GM19240 (cell line): ENCODE measurements around the gene HLA-G.
A peak's percentile ranks its signal among the peaks of the same experiment; 100 is the strongest.

Experiments
- DNase-seq: peaks from one replicate; pipeline ENCODE4 v3.0.0; 2011; ENCODE audit warnings: low spot score; ENCODE audit not compliant: insufficient read length

Gene HLA-G

DNA sequence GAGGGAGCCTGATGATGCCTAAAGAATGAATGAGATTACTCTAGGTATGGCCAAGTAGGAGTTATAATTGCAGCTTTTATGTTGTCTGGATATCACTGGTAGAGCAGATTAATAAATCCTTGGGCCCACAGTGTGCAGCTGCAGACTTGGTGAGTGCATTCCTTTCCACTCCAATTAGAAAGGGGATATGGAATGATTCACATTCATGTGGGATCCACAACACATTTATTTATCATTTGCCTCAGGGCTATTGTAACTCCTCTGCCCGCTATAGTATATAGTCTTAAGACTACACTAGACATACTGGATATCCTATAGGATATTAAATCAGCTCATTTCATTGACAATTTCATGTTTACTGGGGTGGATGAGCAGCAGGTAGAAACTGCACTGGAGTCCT is 11.6 kb upstream of the HLA-G start:
- no peak for DNase-seq

- DNase-seq, result no peak
Measured at GRCh38 chr6:29818892-29819291, 8.7 kb upstream of the HLA-G start.

DNA sequence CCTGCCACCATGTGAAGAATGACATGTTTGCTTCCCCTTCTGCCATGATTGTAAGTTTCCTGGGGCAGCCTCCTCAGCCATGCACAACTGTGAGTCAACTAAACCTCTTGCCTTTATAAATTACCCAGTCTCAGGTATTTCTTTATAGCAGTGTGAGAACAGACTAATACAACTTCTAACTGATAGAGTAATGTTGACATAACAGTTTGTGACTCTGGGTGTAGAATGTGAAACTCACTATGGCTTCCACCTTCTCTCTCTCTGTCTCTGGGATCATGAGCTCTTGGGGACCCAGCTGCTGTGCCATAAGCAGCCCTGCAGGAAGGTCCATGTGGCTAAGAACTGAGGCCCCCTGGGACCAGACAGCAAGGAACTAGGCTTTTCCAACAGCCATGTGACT is 3.5 kb upstream of the HLA-G start:
- no peak for DNase-seq

DNA sequence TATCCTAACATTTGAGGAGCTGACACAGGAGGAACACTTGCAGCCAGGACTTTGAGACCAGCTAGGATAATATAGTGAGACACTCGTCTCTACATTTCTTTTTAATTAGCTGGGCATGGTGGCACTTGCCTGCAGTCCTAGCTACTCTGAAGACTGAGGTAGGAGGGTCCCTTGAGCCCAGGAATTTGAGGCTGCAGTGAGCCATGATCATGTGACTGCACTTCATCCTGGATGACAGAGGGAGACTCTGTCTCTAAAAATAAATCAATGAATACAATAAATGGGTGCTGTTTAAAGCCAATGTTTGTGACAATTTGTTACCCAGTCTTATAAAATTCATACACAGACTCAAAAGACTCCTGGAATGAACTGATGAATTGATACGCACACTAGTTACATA is 1.8 kb upstream of the HLA-G start:
- no peak for DNase-seq

DNA sequence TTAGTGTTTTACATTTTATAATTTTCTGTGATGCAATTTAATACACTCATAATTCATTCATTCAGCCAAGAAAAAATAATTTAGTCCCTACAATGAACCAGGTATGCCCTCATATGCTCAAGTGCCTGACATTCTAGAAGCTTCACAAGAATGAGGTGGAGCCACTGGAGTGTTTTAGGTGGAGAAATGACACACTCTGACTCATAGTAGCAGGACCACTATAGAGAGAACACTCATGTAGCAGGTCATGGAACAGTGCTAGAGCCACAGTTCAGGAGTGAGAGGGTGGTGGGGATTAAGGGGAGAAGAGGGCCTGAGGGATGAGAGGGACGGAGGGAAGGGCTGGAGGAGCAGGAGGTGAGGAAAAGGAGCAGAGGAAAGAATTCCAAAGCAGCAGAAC is 1.4 kb upstream of the HLA-G start:
- DNase-seq, result no peak

GRCh38 chr6:29828471-29828797 is 809 bp downstream of the HLA-G start:
- DNase-seq, result no peak

- no peak for DNase-seq
Measured at GRCh38 chr6:29829766-29830165, 2.1 kb downstream of the HLA-G start.

DNA sequence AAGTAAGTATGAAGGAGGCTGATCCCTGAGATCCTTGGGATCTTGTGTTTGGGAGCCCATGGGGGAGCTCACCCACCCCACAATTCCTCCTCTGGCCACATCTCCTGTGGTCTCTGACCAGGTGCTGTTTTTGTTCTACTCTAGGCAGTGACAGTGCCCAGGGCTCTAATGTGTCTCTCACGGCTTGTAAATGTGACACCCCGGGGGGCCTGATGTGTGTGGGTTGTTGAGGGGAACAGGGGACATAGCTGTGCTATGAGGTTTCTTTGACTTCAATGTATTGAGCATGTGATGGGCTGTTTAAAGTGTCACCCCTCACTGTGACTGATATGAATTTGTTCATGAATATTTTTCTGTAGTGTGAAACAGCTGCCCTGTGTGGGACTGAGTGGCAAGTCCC is 2.8 kb downstream of the HLA-G start:
- no peak for DNase-seq

- no peak for DNase-seq
Measured at GRCh38 chr6:29831776-29832175, 4.2 kb downstream of the HLA-G start.

- DNase-seq, result no peak
Measured at GRCh38 chr6:29834564-29835436, 7.2 kb downstream of the HLA-G start.

- no peak for DNase-seq
Measured at GRCh38 chr6:29839917-29840316, 12.3 kb downstream of the HLA-G start.

- no peak for DNase-seq
Measured at GRCh38 chr6:29841030-29841429, 13.4 kb downstream of the HLA-G start.

- DNase-seq, result no peak
Measured at GRCh38 chr6:29845405-29846006, 17.9 kb downstream of the HLA-G start.

DNA sequence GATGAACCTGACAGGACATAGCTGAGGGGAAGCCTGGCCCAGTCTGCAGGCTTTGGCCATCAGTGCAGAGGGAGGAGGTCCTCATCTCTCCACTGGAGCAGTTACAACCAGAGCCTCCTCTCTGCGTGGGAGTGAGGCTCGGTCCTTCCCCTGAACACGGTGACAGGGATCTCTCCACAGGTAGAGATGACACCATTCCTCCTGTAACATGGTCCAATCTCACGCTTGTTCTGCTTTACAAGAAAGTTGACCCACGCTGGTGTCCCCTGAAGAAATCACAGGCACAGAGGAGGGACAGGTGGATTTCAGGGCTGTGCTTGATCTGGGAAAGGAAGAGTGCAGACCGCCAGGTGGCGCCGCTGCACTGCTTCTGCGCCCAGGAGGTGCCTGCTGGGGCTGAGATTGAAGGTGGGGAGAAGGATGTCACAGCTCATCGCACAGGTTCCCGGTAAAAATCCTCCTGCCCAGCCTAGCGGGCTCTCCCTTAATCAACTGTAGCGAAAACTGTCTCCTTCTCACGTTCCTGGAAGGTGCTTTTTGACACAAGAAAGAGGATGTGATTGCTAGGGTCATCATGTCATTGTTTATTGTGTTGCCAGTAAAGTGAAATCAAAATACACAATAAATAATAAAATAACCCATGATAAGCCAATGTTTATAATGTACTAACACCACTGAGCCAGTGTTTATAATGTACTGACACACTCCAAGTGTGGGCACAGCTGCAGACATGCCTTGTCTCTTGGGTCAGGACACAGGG is 20.4 kb downstream of the HLA-G start:
- DNase-seq, result peak; percentile 47

DNA sequence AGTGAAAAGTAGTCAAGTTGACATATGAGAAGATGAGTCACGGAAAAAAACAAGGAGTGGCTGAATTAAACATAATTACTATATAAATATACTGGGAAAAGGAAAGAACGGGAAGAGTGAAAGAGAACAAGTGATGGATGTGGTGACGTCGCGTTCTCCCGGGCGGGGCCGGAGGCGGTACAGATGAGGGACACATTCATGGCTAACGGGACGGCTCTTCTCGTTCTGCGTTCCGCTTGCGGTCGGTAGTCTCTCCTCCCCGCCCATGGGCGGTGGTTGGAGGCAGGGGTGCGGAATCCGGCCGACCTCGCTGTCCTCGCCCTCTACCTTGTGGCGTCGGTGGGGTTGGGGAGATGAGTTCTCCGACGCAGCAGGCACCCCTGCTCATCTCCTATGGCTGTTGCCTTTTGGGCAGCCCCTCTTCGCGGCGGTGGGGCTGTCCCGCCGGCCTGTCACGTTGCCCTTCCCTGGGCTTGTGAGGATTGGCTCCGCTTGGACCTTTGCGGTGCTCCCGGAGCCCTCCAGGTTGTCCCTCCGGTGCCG is 22.5 kb downstream of the HLA-G start:
- no peak for DNase-seq

DNA sequence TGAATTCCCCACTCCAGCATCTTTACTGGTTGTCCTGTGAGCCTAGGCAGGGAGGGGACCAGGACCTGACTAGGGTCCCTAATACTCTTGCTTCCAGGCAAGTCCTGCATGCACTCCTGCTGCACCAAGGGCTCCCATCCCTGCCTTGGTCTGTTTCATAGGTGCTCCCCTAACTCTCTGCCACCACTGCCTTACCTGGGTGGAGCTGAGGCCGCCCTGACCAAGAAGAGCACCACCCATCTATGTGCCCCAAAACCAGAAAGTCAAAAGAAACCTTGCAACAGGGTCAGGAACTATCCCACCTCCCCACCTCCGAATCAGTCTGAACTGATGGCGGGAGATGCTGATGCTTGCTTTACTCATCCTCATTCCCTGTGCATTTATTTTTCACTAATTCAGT is 23.6 kb downstream of the HLA-G start:
- no peak for DNase-seq

DNA sequence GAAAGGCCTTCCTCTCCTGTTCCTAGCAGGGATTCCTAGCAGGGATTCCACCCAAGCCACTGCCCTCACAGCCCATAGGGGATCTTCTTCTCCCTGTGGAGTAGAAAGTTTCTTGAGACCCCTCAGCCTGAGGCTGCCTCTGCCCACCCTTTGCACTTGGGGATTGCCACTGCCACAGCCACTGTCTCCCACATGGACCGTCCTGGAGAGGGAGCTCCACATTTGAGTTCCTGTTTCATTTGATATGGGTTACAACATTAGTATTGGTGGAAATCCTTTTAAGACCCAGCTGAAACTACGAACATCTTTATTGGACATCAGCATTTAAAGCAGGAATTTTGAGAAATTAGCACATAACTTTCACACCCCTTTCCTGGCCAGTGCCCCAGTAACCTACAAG is 25.6 kb downstream of the HLA-G start:
- DNase-seq, result no peak

DNA sequence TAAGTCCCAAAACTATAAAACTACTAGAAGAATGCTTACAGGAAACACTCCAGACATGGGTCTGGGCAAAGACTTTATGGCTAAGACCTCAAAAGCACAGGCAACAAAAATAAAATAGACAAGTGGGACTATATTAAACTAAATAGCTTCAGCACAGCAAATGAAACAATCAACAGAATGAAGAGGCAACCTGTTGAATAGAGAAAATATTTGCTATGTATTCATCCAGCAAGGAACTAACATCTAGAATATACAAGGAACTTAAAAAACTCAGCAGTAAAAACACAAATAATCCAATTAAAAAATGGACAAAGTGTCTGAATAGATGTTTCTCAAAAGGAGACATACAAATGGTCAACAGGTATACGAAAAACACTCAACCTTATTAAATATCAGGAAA is 30.4 kb downstream of the HLA-G start:
- no peak for DNase-seq

GRCh38 chr6:29861521-29862255 is 34.1 kb downstream of the HLA-G start:
- no peak for DNase-seq

DNA sequence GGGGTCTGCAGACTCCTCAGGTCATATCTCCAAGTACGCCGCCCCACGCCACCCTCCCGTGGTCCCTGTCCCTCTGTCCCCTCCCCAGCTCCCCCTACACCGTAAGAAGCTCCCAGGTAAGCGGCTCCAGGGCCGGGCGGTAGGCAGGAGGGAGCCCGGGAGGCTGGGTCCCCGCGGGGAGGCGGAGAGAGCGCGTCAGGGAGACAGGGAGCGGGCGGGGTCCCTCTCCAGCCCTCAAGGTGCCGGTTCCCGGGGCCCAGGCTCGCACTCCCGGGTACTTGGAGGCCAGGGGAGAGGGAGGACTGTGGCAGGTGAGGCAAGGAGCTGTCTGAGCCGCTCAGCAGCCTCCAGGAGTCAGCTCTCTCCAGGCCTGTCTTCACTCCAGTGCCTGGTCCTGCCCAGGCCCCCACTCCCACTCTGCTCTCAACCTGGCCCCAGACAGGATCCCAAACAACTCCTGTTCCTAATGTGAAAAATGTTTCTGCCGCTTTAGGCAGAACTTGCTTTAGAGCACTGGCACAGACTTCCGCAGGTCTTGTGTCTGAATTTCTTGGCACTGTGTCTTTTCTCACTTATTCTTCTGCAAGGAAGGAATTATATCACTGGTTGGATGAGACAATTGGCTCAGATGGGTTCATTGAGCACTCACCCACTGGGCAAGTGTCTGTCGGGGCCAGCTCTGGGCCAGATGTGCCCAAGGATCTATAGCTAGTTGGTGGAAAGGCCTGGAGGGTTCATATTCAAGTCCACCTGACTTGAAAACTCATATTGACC is 36.6 kb downstream of the HLA-G start:
- DNase-seq, result no peak

DNA sequence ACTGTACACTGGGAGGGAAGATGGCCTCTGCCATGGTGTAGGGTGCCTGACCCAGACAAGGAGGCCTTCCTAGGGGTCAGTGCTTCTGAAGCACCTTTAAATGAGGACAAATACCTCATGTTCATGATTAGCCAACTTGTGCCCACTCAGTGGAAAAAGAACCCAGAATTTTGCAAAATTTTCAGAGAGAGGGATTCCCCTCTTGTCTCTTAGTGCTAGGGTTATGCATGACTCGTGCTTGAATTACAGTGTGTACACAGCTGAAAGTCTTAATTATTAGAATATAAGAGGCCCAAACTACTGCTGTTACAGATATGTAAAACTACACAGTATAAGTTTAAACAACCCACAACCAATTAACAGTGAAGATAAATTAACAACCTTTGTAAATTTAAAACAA is 38.0 kb downstream of the HLA-G start:
- no peak for DNase-seq
